GM12892 (cell line): Measurements from ENCODE around the gene RAVER2.

Experiments used
- POLR2A ChIP-seq: IDR thresholded peaks from 2 replicates; pipeline ENCODE4 v1.6.1; 2011; ENCODE audit warnings: low read depth, low read length, control low read depth
- TAF1 ChIP-seq: IDR thresholded peaks from 2 replicates; pipeline ENCODE4 v1.6.1; 2011; ENCODE audit warnings: low read depth, mild to moderate bottlenecking, control low read depth, low read length, borderline replicate concordance

- TF ChIP-seq POLR2A = no peak
- no peak for TF ChIP-seq TAF1
Measured at GRCh38 chr1:64873576-64873975, 128.7 kb downstream of the RAVER2 start.
